ENCODE data around the gene RSBN1L.

RSBN1L gene

GRCh38 chr7:77823787-77824186 is 127.5 kb downstream of the RSBN1L start:
- no peak overlapping the region for H3K27ac ChIP-seq
- no peak for TF ChIP-seq CTCF (conservative IDR thresholded peaks at IDR 0.05)

GRCh38 chr7:77824636-77825035 is 128.4 kb downstream of the RSBN1L start:
- TF ChIP-seq CTCF (conservative IDR thresholded peaks at IDR 0.05) = no peak
- H3K27ac ChIP-seq = no peak overlapping the region

- TF ChIP-seq CTCF (conservative IDR thresholded peaks at IDR 0.05) = no peak
Observed at GRCh38 chr7:77825131-77825530, 128.9 kb downstream of the RSBN1L start.

GRCh38 chr7:77826300-77826699 is 130.0 kb downstream of the RSBN1L start:
- TF ChIP-seq CTCF (conservative IDR thresholded peaks at IDR 0.05) = no peak
- no peak overlapping the region for H3K27ac ChIP-seq

More at GRCh38 chr7:77825131-77825530, 128.9 kb downstream of the RSBN1L start:
- no peak overlapping the region for H3K27ac ChIP-seq

- H3K27ac ChIP-seq = no peak overlapping the region; the same call in 1 of the 2 replicates
- TF ChIP-seq CTCF (conservative IDR thresholded peaks at IDR 0.05) = no peak
Observed at GRCh38 chr7:77827999-77828398, 131.7 kb downstream of the RSBN1L start.

GRCh38 chr7:77830649-77831355 is 134.5 kb downstream of the RSBN1L start:
- no peak for TF ChIP-seq CTCF (conservative IDR thresholded peaks at IDR 0.05)
- H3K27ac ChIP-seq = no peak overlapping the region

GRCh38 chr7:77831481-77831880 is 135.2 kb downstream of the RSBN1L start:
- H3K27ac ChIP-seq = no peak overlapping the region
- no peak for TF ChIP-seq CTCF (conservative IDR thresholded peaks at IDR 0.05)
